Smooth muscle cell (in vitro differentiated cells): ENCODE measurements around the gene TMEM200B. TPM values are rescaled to one million over a fixed set of nuclear protein-coding genes. Genes with fewer than 3 reads are reported as not detected.
"Not testable (repeated sequence)": the region's sequence is repeated elsewhere in the genome, so short reads cannot be mapped to it uniquely, and the experiment has no call there.

ENCODE experiments used
- DNase-seq: peaks from one replicate; lab custom pipeline; 2025; ENCODE audit not compliant: unreplicated experiment; lab: John Stamatoyannopoulos, UW
- H2AFZ ChIP-seq: fragments of 200-600 bp; sonication (generic); 2 replicates; pipeline ENCODE4 v1.6.0; 2016; ENCODE audit warnings: antibody characterized with exemption, low read depth, mild to moderate bottlenecking
- H3F3A ChIP-seq: fragments of 200-600 bp; sonication (generic); 2 replicates; pipeline ENCODE4 v1.6.0; 2017; ENCODE audit warnings: antibody characterized with exemption, low read depth
- H3K27ac ChIP-seq: fragments of 200-600 bp; sonication (generic); 2 replicates; pipeline ENCODE4 v1.5.1; 2016; ENCODE audit warnings: low read depth, mild to moderate bottlenecking
- H3K27me3 ChIP-seq: fragments of 200-600 bp; sonication (generic); 2 replicates; pipeline ENCODE4 v1.6.1; 2016; ENCODE audit warnings: low read depth, mild to moderate bottlenecking
- H3K36me3 ChIP-seq: fragments of 200-600 bp; sonication (generic); 2 replicates; pipeline ENCODE4 v1.5.1; 2016; ENCODE audit warnings: low read depth
- H3K4me1 ChIP-seq: fragments of 200-600 bp; sonication (generic); 2 replicates; pipeline ENCODE4 v1.5.1; 2016; ENCODE audit warnings: low read depth
- H3K4me2 ChIP-seq: fragments of 200-600 bp; sonication (generic); 2 replicates; pipeline ENCODE4 v1.6.0; 2016; ENCODE audit warnings: mild to moderate bottlenecking
- H3K4me3 ChIP-seq: fragments of 200-600 bp; sonication (generic); 2 replicates; pipeline ENCODE4 v1.5.1; 2016; ENCODE audit warnings: mild to moderate bottlenecking
- H3K79me2 ChIP-seq: fragments of 200-600 bp; sonication (generic); 2 replicates; pipeline ENCODE4 v1.6.0; 2016; ENCODE audit warnings: low read depth, mild to moderate bottlenecking
- H3K9ac ChIP-seq: fragments of 200-600 bp; sonication (generic); 2 replicates; pipeline ENCODE4 v1.6.0; 2016; ENCODE audit warnings: low read depth
- H3K9me3 ChIP-seq: fragments of 200-600 bp; sonication (generic); replicated peaks from 2 replicates; pipeline ENCODE4 v1.5.1; 2016; ENCODE audit warnings: low read depth
- H4K20me1 ChIP-seq: fragments of 200-600 bp; sonication (generic); 2 replicates; pipeline ENCODE4 v1.6.0; 2016; ENCODE audit warnings: low read depth
- WGBS: methylation state at CpG from one replicate; pipeline ENCODE4 v1.1.7; 2016; ENCODE audit warnings: low lambda C conversion rate; 5-methylcytosine and 5-hydroxymethylcytosine counted together
- polyA plus RNA-seq: library from polyadenylated mRNA; unstranded; fragments of >200 nt; fragmentation: Nextera tagmentation; extraction: Ambion mirVana; gene quantifications from 2 replicates; pipeline ENCODE4 v1.2.1, GENCODE V29; 2016
- total RNA-seq: library from RNA; depleted of rRNA; stranded (reverse); fragments of >200 nt; gene quantifications from 2 replicates; pipeline ENCODE4 v1.2.3, GENCODE V29; 2014
- TF ChIP-seq, protein P1 (sequence below): fragments of 200-600 bp; sonication (generic); IDR thresholded peaks from 2 replicates; pipeline ENCODE4 v1.5.1; 2017; ENCODE audit warnings: borderline replicate concordance, mild to moderate bottlenecking, antibody characterized with exemption; ENCODE audit not compliant: insufficient read depth, poor library complexity, severe bottlenecking

TMEM200B gene
- total and polyA plus RNA-seq, 2 experiments from 2014 or later = 20.5 to 33.2 TPM

DNA sequence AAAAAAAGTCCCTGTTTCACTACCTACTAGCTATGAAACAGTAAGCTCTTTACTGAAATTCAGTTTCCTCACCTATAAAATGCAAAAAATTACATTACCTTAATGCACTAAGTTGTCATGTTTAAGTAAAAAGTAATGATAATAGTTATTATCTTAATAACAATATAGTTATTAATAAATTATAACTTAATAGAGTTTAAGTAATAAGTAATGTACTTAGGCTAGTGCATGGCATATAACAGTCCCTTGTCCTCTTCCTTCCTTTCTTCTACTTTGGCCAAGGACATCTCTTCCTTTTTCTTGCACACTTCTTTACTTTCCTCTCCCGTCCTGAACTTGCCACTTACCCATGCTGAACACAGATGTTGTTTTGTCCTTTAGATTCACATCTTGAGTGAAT is 9.0 kb downstream of the TMEM200B start:
- H2AFZ ChIP-seq = no peak overlapping the region
- peaks cover 13% of the 10 kb centered on the region for H4K20me1 ChIP-seq
- H3K27me3 ChIP-seq = no peaks in the 10 kb centered on the region
- no peak for DNase-seq
- peaks cover 10% of the 10 kb centered on the region for H3F3A ChIP-seq
- TF ChIP-seq, protein P1, sequence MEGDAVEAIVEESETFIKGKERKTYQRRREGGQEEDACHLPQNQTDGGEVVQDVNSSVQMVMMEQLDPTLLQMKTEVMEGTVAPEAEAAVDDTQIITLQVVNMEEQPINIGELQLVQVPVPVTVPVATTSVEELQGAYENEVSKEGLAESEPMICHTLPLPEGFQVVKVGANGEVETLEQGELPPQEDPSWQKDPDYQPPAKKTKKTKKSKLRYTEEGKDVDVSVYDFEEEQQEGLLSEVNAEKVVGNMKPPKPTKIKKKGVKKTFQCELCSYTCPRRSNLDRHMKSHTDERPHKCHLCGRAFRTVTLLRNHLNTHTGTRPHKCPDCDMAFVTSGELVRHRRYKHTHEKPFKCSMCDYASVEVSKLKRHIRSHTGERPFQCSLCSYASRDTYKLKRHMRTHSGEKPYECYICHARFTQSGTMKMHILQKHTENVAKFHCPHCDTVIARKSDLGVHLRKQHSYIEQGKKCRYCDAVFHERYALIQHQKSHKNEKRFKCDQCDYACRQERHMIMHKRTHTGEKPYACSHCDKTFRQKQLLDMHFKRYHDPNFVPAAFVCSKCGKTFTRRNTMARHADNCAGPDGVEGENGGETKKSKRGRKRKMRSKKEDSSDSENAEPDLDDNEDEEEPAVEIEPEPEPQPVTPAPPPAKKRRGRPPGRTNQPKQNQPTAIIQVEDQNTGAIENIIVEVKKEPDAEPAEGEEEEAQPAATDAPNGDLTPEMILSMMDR = no peak
- WGBS = 93% methylated on average over 1 of the region's 1 CpG
- H3K36me3 ChIP-seq = no peaks in the 10 kb centered on the region
- H3K79me2 ChIP-seq = no peaks in the 10 kb centered on the region
- H3K27ac ChIP-seq = no peak overlapping the region
- no peaks in the 10 kb centered on the region for H3K9me3 ChIP-seq
- H3K4me2 ChIP-seq = no peak overlapping the region
- H3K9ac ChIP-seq = no peak overlapping the region
- no peaks in the 10 kb centered on the region for H3K4me1 ChIP-seq
- H3K4me3 ChIP-seq = no peak overlapping the region

DNA sequence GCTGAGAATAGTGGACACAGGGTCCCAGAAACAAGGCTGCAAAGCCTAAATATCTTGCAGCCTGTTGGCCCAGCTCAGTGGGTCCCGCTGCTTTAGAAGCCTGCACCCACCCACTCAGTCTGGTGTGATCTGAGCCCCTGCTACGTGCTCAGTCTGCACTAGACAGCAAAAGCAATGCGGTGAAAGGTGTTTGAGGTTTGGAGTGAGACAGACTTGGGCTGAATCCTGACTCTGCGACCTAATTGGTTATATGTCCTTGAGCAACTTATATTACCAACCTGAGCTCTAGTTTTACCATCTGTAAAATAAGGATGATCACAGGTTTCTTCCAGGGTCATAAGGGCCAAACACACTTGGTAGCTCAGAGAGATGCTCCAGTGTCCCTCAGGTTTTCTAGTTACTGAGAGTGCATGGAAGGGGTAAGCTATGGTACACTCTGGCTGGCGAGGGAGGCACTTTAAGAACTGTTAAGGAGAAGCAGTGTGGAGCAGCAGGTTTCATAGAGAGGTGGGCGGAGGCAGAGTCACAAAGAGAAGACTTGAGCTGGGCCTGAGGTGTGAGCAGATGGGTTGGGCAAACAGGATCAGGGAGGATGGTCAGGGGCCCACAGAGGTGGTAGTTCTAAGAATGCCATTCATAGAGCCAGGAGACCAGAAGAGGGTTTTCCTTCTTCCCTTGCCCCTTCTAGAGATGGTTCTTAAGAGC is 10.1 kb downstream of the TMEM200B start:
- H3K9me3 ChIP-seq = no peaks in the 10 kb centered on the region
- no peaks in the 10 kb centered on the region for H3K4me1 ChIP-seq
- no peak overlapping the region for H3K9ac ChIP-seq
- TF ChIP-seq, protein P1 = no peak
- H3K27ac ChIP-seq = no peak overlapping the region
- H3K4me2 ChIP-seq = peak overlapping the region; percentile 24
- H3K27me3 ChIP-seq = no peaks in the 10 kb centered on the region
- H3K79me2 ChIP-seq = no peaks in the 10 kb centered on the region
- H4K20me1 ChIP-seq = peaks cover 2% of the 10 kb centered on the region
- WGBS = 72% methylated on average over 6 of the region's 6 CpGs
- H3K4me3 ChIP-seq = no peak overlapping the region
- H2AFZ ChIP-seq = no peak overlapping the region
- DNase-seq = no peak
- peaks cover 10% of the 10 kb centered on the region for H3F3A ChIP-seq
- H3K36me3 ChIP-seq = no peaks in the 10 kb centered on the region

DNA sequence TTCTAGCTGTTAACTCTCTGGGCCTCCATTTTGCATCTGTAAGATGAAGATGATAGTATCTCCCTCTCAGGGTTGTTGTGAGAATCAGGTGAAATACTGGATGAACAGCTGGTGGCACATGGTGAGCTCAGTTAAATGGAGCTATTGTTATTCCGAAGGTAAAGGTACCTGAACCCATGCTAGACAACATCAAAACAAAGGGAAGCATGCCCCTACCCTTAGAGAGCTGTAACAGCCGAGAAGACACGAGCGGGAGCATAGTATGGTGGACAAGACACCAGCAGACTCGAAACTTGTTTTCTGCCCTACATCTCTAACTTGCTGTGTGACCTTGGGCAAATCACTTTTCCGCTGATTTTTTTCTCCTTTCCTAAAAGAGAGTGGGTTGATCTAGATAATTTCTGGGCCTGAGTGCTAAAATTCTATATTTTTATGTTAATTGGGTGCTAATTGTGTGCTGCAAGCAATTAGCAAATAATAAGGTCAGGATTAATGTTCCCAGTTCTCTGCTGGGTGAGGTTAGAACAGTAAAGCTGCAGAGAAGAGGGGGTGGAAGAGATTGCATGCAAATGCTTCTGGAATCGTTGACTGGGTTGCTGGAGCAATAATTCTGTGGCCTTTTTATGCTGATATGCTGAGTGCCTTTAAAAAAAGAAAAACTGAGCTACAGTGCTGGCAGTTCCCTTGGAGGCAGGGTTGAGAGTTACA is 10.8 kb downstream of the TMEM200B start:
- no peaks in the 10 kb centered on the region for H4K20me1 ChIP-seq
- TF ChIP-seq, protein P1 = no peak
- H3K27me3 ChIP-seq = no peaks in the 10 kb centered on the region

DNA sequence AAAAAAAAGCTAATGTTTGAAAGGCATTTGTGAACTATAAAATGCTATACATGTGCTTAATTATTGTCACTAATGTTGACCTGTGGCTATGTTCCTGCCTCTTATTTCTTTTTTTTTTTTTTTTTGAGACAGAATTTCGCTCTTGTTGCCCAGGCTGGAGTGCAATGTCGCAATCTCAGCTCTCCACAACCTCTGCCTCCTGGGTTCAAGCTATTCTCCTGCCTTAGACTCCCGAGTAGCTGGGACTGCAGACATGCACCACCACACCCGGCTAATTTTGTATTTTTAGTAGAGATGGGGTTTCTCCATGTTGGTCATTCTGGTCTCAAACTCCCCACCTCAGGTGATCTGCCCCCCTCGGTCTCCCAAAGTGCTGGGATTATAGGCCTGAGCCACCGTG is 15.7 kb downstream of the TMEM200B start:
- H3K9me3 ChIP-seq, H3K4me3 ChIP-seq, H3K4me1 ChIP-seq, H3K27ac ChIP-seq, H2AFZ ChIP-seq, H3K4me2 ChIP-seq, H3K36me3 ChIP-seq, DNase-seq, H4K20me1 ChIP-seq, H3F3A ChIP-seq, H3K9ac ChIP-seq, H3K79me2 ChIP-seq, H3K27me3 ChIP-seq: not testable (repeated sequence)
- WGBS = 88% methylated on average over 6 of the region's 6 CpGs

More for the DNA sequence above, 10.8 kb downstream of the TMEM200B start:
- no peak for DNase-seq
- Histone ChIP-seq H3K79me2 (no peaks in the 10 kb centered on the region), H3K4me2 (peak overlapping the region; percentile 24), H3K36me3 (no peaks in the 10 kb centered on the region), H3K4me1 (no peaks in the 10 kb centered on the region), H3K4me3 (no peak overlapping the region), H3K9me3 (no peaks in the 10 kb centered on the region), H3F3A (peaks cover 10% of the 10 kb centered on the region), H2AFZ (no peak overlapping the region), H3K9ac (no peak overlapping the region), H3K27ac (no peak overlapping the region)
- WGBS = 82% methylated on average over 7 of the region's 7 CpGs
